GM23248 (cell line): ENCODE measurements around the gene PKD1L1. TPM values are rescaled to one million over a fixed set of nuclear protein-coding genes. Genes with fewer than 3 reads are reported as not detected.

Source experiments
- DNase-seq: peaks from one replicate; pipeline ENCODE4 v3.0.0-alpha.2; 2015
- H2AFZ ChIP-seq: fragments of 200-600 bp; sonication (generic); 2 replicates; pipeline ENCODE4 v1.6.1; 2016; ENCODE audit warnings: antibody characterized with exemption
- H3F3A ChIP-seq: fragments of 200-600 bp; sonication (generic); 2 replicates; pipeline ENCODE4 v1.6.1; 2016; ENCODE audit warnings: mild to moderate bottlenecking, antibody characterized with exemption, mixed run types; ENCODE audit not compliant: insufficient read depth
- H3K27ac ChIP-seq: fragments of 200-600 bp; sonication (generic); 2 replicates; pipeline ENCODE4 v1.5.1; 2016; ENCODE audit warnings: mild to moderate bottlenecking
- H3K27me3 ChIP-seq: fragments of 200-600 bp; sonication (generic); replicated peaks from 2 replicates; pipeline ENCODE4 v1.6.1; 2016; ENCODE audit warnings: mild to moderate bottlenecking; ENCODE audit not compliant: insufficient read depth
- H3K36me3 ChIP-seq: fragments of 200-600 bp; sonication (generic); 2 replicates; pipeline ENCODE4 v1.6.1; 2016; ENCODE audit warnings: low read depth, mild to moderate bottlenecking
- H3K4me1 ChIP-seq: fragments of 200-600 bp; sonication (generic); 2 replicates; pipeline ENCODE4 v1.6.1; 2016; ENCODE audit warnings: mild to moderate bottlenecking; ENCODE audit not compliant: insufficient read depth
- H3K4me2 ChIP-seq: fragments of 200-600 bp; sonication (generic); one replicate; pipeline ENCODE4 v1.6.1; 2016; ENCODE audit warnings: mild to moderate bottlenecking; ENCODE audit not compliant: unreplicated experiment
- H3K4me3 ChIP-seq: fragments of 200-600 bp; sonication (generic); 2 replicates; pipeline ENCODE4 v1.5.1; 2016; ENCODE audit warnings: mild to moderate bottlenecking
- H3K79me2 ChIP-seq: fragments of 200-600 bp; sonication (generic); 2 replicates; pipeline ENCODE4 v1.6.1; 2016; ENCODE audit warnings: mild to moderate bottlenecking; ENCODE audit not compliant: insufficient read depth
- H3K9ac ChIP-seq: fragments of 200-600 bp; sonication (generic); 2 replicates; pipeline ENCODE4 v1.6.1; 2016; ENCODE audit warnings: mild to moderate bottlenecking
- H3K9me2 ChIP-seq: fragments of 200-600 bp; sonication (generic); 2 replicates; pipeline ENCODE4 v1.6.1; 2016; ENCODE audit warnings: mixed run types, mild to moderate bottlenecking, moderate library complexity; ENCODE audit not compliant: insufficient read depth
- H3K9me3 ChIP-seq: fragments of 200-600 bp; sonication (generic); one replicate; pipeline ENCODE4 v1.6.1; 2017; ENCODE audit warnings: low read depth
- H4K20me1 ChIP-seq: fragments of 200-600 bp; sonication (generic); 2 replicates; pipeline ENCODE4 v1.6.0; 2016; ENCODE audit not compliant: insufficient read depth
- EZH2 ChIP-seq: fragments of 200-600 bp; sonication (generic); IDR thresholded peaks from 2 replicates; pipeline ENCODE4 v1.6.1; 2018; ENCODE audit warnings: antibody characterized with exemption, mild to moderate bottlenecking; ENCODE audit not compliant: insufficient read depth, poor library complexity, severe bottlenecking
- EZH2phosphoT487 ChIP-seq: fragments of 200-600 bp; sonication (generic); IDR thresholded peaks from 2 replicates; pipeline ENCODE4 v1.6.1; 2018; ENCODE audit warnings: antibody characterized with exemption, moderate library complexity, mild to moderate bottlenecking, low read depth; ENCODE audit not compliant: insufficient read depth
- WGBS, 2 experiments: methylation state at CpG; one replicate each; pipeline ENCODE4 v1.1.6; 2015 to 2017; ENCODE audit warnings: low lambda C conversion rate in 2 of 2, low coverage in 1 of 2; ENCODE audit errors: missing lambda C conversion rate in 2 of 2; 5-methylcytosine and 5-hydroxymethylcytosine counted together
- in situ Hi-C: fragments of 300-500 bp; cut with MboI; formaldehyde crosslinking; loops from 2 replicates; pipeline ENCODE4 v1.15.0; 2020
- polyA plus RNA-seq: library from polyadenylated mRNA; unstranded; fragments of >200 nt; fragmentation: Nextera tagmentation; extraction: Ambion mirVana; gene quantifications from 2 replicates; pipeline ENCODE4 v1.2.1, GENCODE V29; 2016
- total RNA-seq: library from RNA; depleted of rRNA; stranded (reverse); fragments of >200 nt; shearing (Covaris generic); gene quantifications from 2 replicates; pipeline ENCODE4 v1.2.3, GENCODE V29; 2014

PKD1L1 gene
- total and polyA plus RNA-seq, 2 experiments from 2014 or later, result 0.06 to 0.11 TPM

- no peaks in the 10 kb centered on the region for H4K20me1 ChIP-seq
- no peak overlapping the region for H3K4me2 ChIP-seq
- no peaks in the 10 kb centered on the region for H3K9me2 ChIP-seq
- H2AFZ ChIP-seq, result no peak overlapping the region
- H3K9me3 ChIP-seq, result no peaks in the 10 kb centered on the region
- TF ChIP-seq EZH2 (no peak), EZH2phosphoT487 (no peak)
- WGBS, 2 experiments, result 81 to 82% methylated on average over 3 of the region's 3 CpGs
- H3K4me3 ChIP-seq, result no peak overlapping the region
- H3K9ac ChIP-seq, result no peak overlapping the region
- no peaks in the 10 kb centered on the region for H3K27me3 ChIP-seq
- no peak for DNase-seq
- peaks cover 12% of the 10 kb centered on the region; the same call in 1 of the 2 replicates for H3K4me1 ChIP-seq
- H3K27ac ChIP-seq, result no peak overlapping the region
- in situ Hi-C loops, result loop anchor here (10.0 to 25.0 kb wide), 2 partner anchors 385 to 1932 kb away; partner anchors contain the start of gene IGFBP1
- H3K36me3 ChIP-seq, result no peaks in the 10 kb centered on the region
- 0 out of 2 replicates have a peak, but pooled peaks cover 10% of the 10 kb centered on the region for H3F3A ChIP-seq
- H3K79me2 ChIP-seq, result no peaks in the 10 kb centered on the region
These were observed 128.7 kb downstream of the PKD1L1 start for GRCh38 chr7:47819607-47819920.

GRCh38 chr7:47818796-47819606 lies 129.3 kb downstream of the PKD1L1 start:
- 0 out of 2 replicates have a peak, but pooled peaks cover 10% of the 10 kb centered on the region for H3F3A ChIP-seq
- H3K27me3 ChIP-seq, result no peaks in the 10 kb centered on the region
- H3K27ac ChIP-seq, result no peak overlapping the region
- WGBS, 2 experiments, result 42 to 43% methylated on average over 6 of the region's 6 CpGs
- peaks cover 12% of the 10 kb centered on the region; the same call in 1 of the 2 replicates for H3K4me1 ChIP-seq
- no peak overlapping the region for H2AFZ ChIP-seq
- H3K9ac ChIP-seq, result no peak overlapping the region
- no peaks in the 10 kb centered on the region for H3K9me3 ChIP-seq
- no peaks in the 10 kb centered on the region for H3K36me3 ChIP-seq
- TF ChIP-seq EZH2phosphoT487, result no peak
- in situ Hi-C loops, result loop anchor here (10.0 to 25.0 kb wide), 2 partner anchors 384 to 1932 kb away; partner anchors contain the start of gene IGFBP1
- no peaks in the 10 kb centered on the region for H4K20me1 ChIP-seq
- no peaks in the 10 kb centered on the region for H3K9me2 ChIP-seq
- DNase-seq, result peak; percentile 83
- no peak overlapping the region for H3K4me3 ChIP-seq
- no peak overlapping the region for H3K4me2 ChIP-seq
- no peaks in the 10 kb centered on the region for H3K79me2 ChIP-seq

GRCh38 chr7:47817917-47818316 lies 130.3 kb downstream of the PKD1L1 start:
- Histone ChIP-seq H3K9ac (no peak overlapping the region), H3K9me2 (no peaks in the 10 kb centered on the region), H3K4me1 (peaks cover 12% of the 10 kb centered on the region; the same call in 1 of the 2 replicates), H3F3A (0 out of 2 replicates have a peak, but pooled peaks cover 10% of the 10 kb centered on the region), H4K20me1 (no peaks in the 10 kb centered on the region), H3K36me3 (no peaks in the 10 kb centered on the region), H3K4me2 (no peak overlapping the region), H3K79me2 (no peaks in the 10 kb centered on the region), H3K4me3 (no peak overlapping the region), H3K27ac (no peak overlapping the region), H2AFZ (no peak overlapping the region), H3K27me3 (no peaks in the 10 kb centered on the region), H3K9me3 (no peaks in the 10 kb centered on the region)
- no peak for DNase-seq
- TF ChIP-seq EZH2 (no peak), EZH2phosphoT487 (no peak)
- in situ Hi-C loops, result loop anchor here (10.0 to 25.0 kb wide), 2 partner anchors 383 to 1931 kb away; partner anchors contain the start of gene IGFBP1
- WGBS, 2 experiments, result 85 to 88% methylated on average over 3 of the region's 3 CpGs

GRCh38 chr7:47816647-47817046 lies 131.6 kb downstream of the PKD1L1 start:
- Histone ChIP-seq H3K27me3 (no peaks in the 10 kb centered on the region), H4K20me1 (no peaks in the 10 kb centered on the region), H3K9me3 (no peaks in the 10 kb centered on the region), H3K4me1 (peaks cover 12% of the 10 kb centered on the region; the same call in 1 of the 2 replicates), H2AFZ (no peak overlapping the region), H3K9ac (no peak overlapping the region), H3K9me2 (no peaks in the 10 kb centered on the region), H3K4me2 (no peak overlapping the region), H3F3A (0 out of 2 replicates have a peak, but pooled peaks cover 10% of the 10 kb centered on the region), H3K27ac (peak overlapping the region; percentile 51), H3K4me3 (no peak overlapping the region), H3K79me2 (no peaks in the 10 kb centered on the region), H3K36me3 (no peaks in the 10 kb centered on the region)
- DNase-seq, result peak; percentile 89
- no peak for TF ChIP-seq EZH2
- TF ChIP-seq EZH2phosphoT487, result no peak
- in situ Hi-C loops, result loop anchor here (10.0 to 25.0 kb wide), 2 partner anchors 382 to 1929 kb away; partner anchors contain the start of gene IGFBP1
- 6 to 18% methylated on average over 4 of the region's 4 CpGs for WGBS, 2 experiments
